ENCODE measurements around the gene CPZ. TPM values are rescaled to one million over a fixed set of nuclear protein-coding genes. Genes with fewer than 3 reads are reported as not detected.

Gene CPZ
- total RNA-seq, 1 experiment from 2014 or later: 37.3 TPM

DNA sequence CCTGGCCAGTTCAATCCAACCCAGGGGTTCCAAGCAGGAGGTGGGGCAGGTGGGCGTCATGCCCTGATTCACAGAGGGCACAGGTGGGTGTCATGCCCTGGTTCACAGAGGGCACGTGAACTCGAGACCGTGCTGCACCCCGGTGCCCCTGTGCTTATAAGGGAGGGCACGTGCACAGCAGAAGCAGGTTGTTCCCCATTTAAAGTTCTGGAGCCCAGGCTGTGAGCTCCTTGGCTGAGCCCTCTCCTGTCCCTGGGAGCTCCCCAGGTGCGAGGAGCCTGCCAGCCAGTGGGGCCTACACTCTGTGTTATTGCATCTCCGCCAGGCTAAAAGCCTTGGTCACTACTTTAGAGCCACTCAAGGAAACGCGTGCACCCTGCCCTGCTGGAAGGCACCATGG, 3.2 kb upstream of the CPZ start:
- H2BK15ac ChIP-seq (ENCODE audit: low read depth, low read length): no peak overlapping the region
- DNase-seq: no peak
- H3K18ac ChIP-seq (ENCODE audit: insufficient read length, low read depth, low read length): no peak overlapping the region
- H3K4me2 ChIP-seq (ENCODE audit: insufficient read depth, insufficient read length, low read length): no peak overlapping the region
- H3K56ac ChIP-seq (ENCODE audit: insufficient read length, low read depth, low read length): no peak overlapping the region
- no peak overlapping the region for H4K5ac ChIP-seq (ENCODE audit: insufficient read length, low read depth, low read length)
- TF ChIP-seq, protein P1, sequence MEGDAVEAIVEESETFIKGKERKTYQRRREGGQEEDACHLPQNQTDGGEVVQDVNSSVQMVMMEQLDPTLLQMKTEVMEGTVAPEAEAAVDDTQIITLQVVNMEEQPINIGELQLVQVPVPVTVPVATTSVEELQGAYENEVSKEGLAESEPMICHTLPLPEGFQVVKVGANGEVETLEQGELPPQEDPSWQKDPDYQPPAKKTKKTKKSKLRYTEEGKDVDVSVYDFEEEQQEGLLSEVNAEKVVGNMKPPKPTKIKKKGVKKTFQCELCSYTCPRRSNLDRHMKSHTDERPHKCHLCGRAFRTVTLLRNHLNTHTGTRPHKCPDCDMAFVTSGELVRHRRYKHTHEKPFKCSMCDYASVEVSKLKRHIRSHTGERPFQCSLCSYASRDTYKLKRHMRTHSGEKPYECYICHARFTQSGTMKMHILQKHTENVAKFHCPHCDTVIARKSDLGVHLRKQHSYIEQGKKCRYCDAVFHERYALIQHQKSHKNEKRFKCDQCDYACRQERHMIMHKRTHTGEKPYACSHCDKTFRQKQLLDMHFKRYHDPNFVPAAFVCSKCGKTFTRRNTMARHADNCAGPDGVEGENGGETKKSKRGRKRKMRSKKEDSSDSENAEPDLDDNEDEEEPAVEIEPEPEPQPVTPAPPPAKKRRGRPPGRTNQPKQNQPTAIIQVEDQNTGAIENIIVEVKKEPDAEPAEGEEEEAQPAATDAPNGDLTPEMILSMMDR (conservative IDR thresholded peaks at IDR 0.05): no peak
- no peak overlapping the region for H2BK5ac ChIP-seq (ENCODE audit: insufficient read length, low read length)
- no peak overlapping the region for H3K27ac Mint-ChIP-seq
- peaks cover 9% of the 10 kb centered on the region for H3K27me3 Mint-ChIP-seq (ENCODE audit: low read depth)
- no peak overlapping the region for H3K4me3 Mint-ChIP-seq
- H2AFZ ChIP-seq (ENCODE audit: low read length): no peak overlapping the region
- H4K8ac ChIP-seq (replicated peaks; ENCODE audit: insufficient read length, low read depth, low read length): no peak overlapping the region
- peaks cover 8% of the 10 kb centered on the region for H3K23me2 ChIP-seq (ENCODE audit: insufficient read length, low read depth, low read length, poor library complexity, severe bottlenecking)
- no peak overlapping the region for H3K23ac ChIP-seq (ENCODE audit: insufficient read length, low read depth, low read length)
- no peak overlapping the region for H3T11ph ChIP-seq (ENCODE audit: low read length)
- H2BK12ac ChIP-seq (ENCODE audit: insufficient read length, low read depth, low read length): no peak overlapping the region
- H3K9ac ChIP-seq (ENCODE audit: extremely low read depth, insufficient read length, low read length): no peak overlapping the region
- no peaks in the 10 kb centered on the region for H3K79me1 ChIP-seq (ENCODE audit: insufficient read depth, low read depth, low read length, poor library complexity, severe bottlenecking)
- H4K20me1 ChIP-seq (ENCODE audit: control insufficient read depth, insufficient read depth, insufficient read length): no peaks in the 10 kb centered on the region
- H3K79me2 ChIP-seq (ENCODE audit: insufficient read depth, low read length): no peaks in the 10 kb centered on the region
- H3K4ac ChIP-seq (ENCODE audit: low read depth, low read length): no peak overlapping the region
- H3K4me1 ChIP-seq (ENCODE audit: insufficient read depth, low read length): no peaks in the 10 kb centered on the region; the same call in 1 of the 2 replicates
- no peaks in the 10 kb centered on the region; a peak in 2 of 7 replicates for H3K36me3 Mint-ChIP-seq (ENCODE audit: insufficient read depth in 1 of 3, low read depth in 3 of 3)
- no peaks in the 10 kb centered on the region for H3K9me3 Mint-ChIP-seq
- no peaks in the 10 kb centered on the region for H3K9me3 ChIP-seq (ENCODE audit: control insufficient read depth, low read depth, low read length)
- H4K91ac ChIP-seq (ENCODE audit: insufficient read length, low read depth, low read length): no peak overlapping the region
- no peak overlapping the region for H2AK5ac ChIP-seq (ENCODE audit: insufficient read length, low read length)
- H2BK20ac ChIP-seq (ENCODE audit: low read depth, low read length, poor library complexity, severe bottlenecking): no peak overlapping the region
- H3K27ac ChIP-seq (ENCODE audit: insufficient read length, low read depth, low read length): no peak overlapping the region
- H3K4me1 Mint-ChIP-seq: peaks cover 54 to 57% of the 10 kb centered on the region in 2 experiments
- no peaks in the 10 kb centered on the region for H3K27me3 ChIP-seq (ENCODE audit: insufficient read depth, low read length)
- no peak overlapping the region for H2BK120ac ChIP-seq (ENCODE audit: low read depth, low read length, poor library complexity, severe bottlenecking)
- no CpG with 5 or more reads among the region's 10 CpGs for WGBS (ENCODE audit: extremely low coverage, insufficient read length, low lambda C conversion rate)
- no peak overlapping the region for H3K14ac ChIP-seq (ENCODE audit: insufficient read depth, low read length)
